Endothelial cell of umbilical vein (primary cell): Measurements from ENCODE around the gene VPS9D1.

Experiments used
- CTCF ChIP-seq, 2 donors: IDR thresholded peaks; 1 replicate in 1 of 2; 2 replicates in 1 of 2; pipeline ENCODE4 v1.5.1; 2011; ENCODE audit warnings: low read length in 2 of 2, mild to moderate bottlenecking in 2 of 2, moderate library complexity in 2 of 2, control low read depth in 1 of 2, inconsistent platforms in 1 of 2, low read depth in 1 of 2; ENCODE audit not compliant: insufficient read depth in 1 of 2; ENCODE audit errors: extremely low read depth in 1 of 2
- EZH2 ChIP-seq: IDR thresholded peaks from 2 replicates; pipeline ENCODE4 v1.6.1; 2012; ENCODE audit warnings: borderline replicate concordance, low read depth, mild to moderate bottlenecking, moderate library complexity, low read length, inconsistent platforms; ENCODE audit not compliant: severe bottlenecking
- MYC ChIP-seq: IDR thresholded peaks from one replicate; pipeline ENCODE4 v1.6.1; 2011; ENCODE audit warnings: mild to moderate bottlenecking, low read depth, low read length
- POLR2A ChIP-seq: IDR thresholded peaks from 2 replicates; pipeline ENCODE4 v1.6.1; 2012; ENCODE audit warnings: low read depth, mild to moderate bottlenecking, control low read depth, low read length
- POLR2AphosphoS5 ChIP-seq: IDR thresholded peaks from 2 replicates; pipeline ENCODE4 v1.6.1; 2012; ENCODE audit warnings: low read depth, mild to moderate bottlenecking, control low read depth, low read length, moderate library complexity; ENCODE audit not compliant: insufficient read depth

GRCh38 chr16:89690392-89690901, 30.3 kb downstream of the VPS9D1 start:
- TF ChIP-seq CTCF (IDR thresholded peaks at IDR 0.05; ENCODE audit: extremely low read depth in 1 of 2, insufficient read depth in 1 of 2, low read depth in 1 of 2, low read length in 2 of 2) = no peak
- no peak for TF ChIP-seq MYC
- TF ChIP-seq POLR2A = no peak
- no peak for TF ChIP-seq EZH2
- no peak for TF ChIP-seq POLR2AphosphoS5
